OCI-LY3 (cell line): Measurements from ENCODE around the gene SSR3.

Source experiments
- EZH2phosphoT487 ChIP-seq: fragments of 200-600 bp; shearing (Covaris generic); IDR thresholded peaks from 2 replicates; pipeline ENCODE4 v1.6.1; 2018; ENCODE audit warnings: antibody characterized with exemption, mixed run types, low read depth
- TF ChIP-seq, protein P1 (sequence below): fragments of 200-600, 300-600 bp; sonication (generic); IDR thresholded peaks from 2 replicates; pipeline ENCODE4 v1.5.1; 2014; ENCODE audit warnings: antibody characterized with exemption, low read length, low read depth

DNA sequence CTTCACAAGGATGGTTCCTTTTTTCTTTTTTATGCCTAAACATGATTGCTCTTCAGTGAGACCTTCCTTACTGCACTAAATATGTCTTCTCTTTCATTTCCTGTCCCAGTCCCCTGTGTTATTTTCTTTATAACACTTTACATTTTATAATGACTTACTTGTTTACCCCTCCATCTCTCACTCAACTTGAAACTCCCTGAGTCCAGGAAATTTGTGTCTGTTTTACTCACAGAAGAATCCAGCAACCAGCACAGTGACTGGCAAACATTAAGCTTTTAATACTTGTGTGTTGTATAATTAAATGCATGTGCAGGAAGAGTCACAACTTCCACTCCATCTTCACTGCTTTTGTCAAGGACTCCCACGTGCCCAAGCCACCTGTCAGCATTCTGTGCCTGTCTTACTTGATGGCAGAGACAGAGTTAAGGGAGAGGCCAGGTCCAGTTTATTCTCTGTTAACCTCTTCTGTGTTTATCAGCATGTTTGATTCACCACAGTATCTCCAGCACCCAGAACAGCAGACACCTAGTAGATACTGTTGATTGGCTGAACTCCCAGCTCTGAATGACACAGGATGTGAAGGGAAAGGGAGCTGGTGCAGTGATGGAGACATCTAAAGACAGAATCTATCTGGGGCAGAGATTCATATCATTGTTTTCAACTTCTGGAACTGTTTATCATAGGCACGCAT is 42.8 kb downstream of the SSR3 start:
- TF ChIP-seq, protein P1, sequence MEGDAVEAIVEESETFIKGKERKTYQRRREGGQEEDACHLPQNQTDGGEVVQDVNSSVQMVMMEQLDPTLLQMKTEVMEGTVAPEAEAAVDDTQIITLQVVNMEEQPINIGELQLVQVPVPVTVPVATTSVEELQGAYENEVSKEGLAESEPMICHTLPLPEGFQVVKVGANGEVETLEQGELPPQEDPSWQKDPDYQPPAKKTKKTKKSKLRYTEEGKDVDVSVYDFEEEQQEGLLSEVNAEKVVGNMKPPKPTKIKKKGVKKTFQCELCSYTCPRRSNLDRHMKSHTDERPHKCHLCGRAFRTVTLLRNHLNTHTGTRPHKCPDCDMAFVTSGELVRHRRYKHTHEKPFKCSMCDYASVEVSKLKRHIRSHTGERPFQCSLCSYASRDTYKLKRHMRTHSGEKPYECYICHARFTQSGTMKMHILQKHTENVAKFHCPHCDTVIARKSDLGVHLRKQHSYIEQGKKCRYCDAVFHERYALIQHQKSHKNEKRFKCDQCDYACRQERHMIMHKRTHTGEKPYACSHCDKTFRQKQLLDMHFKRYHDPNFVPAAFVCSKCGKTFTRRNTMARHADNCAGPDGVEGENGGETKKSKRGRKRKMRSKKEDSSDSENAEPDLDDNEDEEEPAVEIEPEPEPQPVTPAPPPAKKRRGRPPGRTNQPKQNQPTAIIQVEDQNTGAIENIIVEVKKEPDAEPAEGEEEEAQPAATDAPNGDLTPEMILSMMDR = no peak
- no peak for TF ChIP-seq EZH2phosphoT487
